HG03139 (cell line): ENCODE measurements around the gene ATP1B3.
"Not testable (repeated sequence)": the region's sequence is repeated elsewhere in the genome, so short reads cannot be mapped to it uniquely, and the experiment has no call there.

Source experiments
- ATAC-seq: cut with Tn5 transposase; IDR thresholded peaks from one replicate; pipeline ENCODE4 v1.9.1; 2021; ENCODE audit not compliant: unreplicated experiment

The ATP1B3 gene

DNA sequence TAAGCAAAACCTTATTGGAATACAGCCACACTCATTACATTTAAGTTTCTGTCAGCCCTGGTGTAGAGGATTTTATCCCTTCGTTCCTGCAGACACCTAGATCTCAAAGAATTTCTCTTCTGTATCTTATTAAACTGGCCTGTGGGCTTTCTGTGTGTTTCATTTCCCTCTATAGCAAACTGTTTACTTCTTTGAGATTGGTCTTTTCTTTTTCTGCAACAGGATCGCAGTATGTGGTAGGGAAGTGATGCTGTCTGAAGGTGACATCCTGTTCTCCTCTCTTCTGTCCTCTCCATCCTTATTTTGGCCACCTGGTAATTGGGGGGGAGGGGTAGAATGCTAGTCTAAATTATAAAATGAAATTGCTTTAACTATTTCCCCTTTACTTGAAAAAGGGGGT lies 25.5 kb downstream of the ATP1B3 start:
- no peak for ATAC-seq

DNA sequence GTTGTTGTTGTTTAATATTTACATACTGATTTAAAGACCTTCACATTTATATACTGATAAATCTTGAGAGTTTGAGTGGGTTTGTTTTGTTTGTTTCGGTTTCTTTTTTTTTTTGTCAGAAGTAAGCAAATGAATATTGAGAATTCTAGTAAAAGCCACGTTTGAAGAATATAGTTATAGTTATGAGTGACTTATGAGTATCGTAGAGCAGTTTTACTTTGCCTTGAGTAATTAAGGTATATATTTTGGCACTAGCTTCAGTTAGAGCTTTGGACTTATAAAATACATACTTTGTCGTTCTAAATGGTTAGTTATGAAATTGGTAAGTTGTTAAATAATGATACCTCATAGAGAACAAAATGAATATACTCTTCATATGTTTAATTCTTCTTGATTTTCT lies 27.8 kb downstream of the ATP1B3 start:
- ATAC-seq = no peak

DNA sequence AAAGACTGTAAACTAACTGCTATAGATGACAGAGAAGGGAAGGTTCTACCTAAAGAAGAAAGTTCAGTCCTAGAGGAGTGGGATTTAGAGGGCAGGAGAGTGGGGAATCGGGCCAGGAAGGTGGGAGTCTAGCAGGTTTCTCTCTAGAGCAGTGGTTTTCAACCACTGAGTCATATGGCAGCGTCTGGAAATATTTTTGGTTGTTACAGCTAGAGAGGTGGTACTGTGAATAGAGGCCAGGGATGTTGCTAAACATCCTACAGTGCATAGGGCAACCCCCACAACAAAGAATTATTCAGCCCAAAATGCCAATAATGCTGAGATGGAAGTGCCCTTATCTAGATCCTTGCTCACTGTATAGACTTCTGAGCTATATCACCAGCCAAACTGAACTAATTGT lies 28.7 kb downstream of the ATP1B3 start:
- ATAC-seq = no peak

DNA sequence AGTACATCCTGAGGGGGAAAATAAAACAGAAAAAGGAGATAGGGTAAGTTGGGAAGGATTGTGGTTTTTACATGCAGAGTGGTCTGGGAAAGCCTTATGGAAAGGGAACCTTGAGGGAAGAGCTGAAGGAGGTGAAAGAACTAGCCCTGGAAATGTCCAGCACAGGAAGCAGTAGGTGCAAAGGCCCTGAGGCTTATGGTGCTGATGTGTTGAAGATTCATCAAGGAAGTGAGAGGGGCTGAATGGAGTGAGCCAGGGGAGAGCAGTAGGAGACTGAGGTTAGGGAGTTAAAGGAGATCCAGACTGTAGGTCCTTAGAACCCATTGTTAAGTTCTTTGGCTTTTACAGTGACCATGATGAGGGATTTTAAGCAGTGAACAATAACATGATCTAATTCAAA lies 33.0 kb downstream of the ATP1B3 start:
- ATAC-seq = no peak

DNA sequence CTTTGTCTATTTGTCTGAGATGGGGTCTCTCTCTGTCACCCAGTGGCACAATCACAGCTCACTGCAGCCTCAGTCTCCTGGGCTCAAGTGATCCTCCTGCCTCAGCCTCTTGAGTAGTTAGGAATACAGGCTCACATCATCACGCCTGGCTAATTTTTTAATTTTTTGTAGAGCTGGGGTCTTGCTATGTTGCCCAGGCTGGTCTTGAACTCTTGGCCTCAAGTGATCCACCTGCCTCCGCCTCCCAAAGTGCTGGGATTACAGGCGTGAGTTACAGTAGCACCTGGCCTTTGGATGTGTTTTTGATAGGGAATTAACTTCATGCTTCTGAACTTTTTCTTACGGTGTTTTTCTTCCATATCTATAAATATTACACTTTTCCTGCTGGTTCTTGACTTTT lies 33.5 kb downstream of the ATP1B3 start:
- not testable (repeated sequence) for ATAC-seq

DNA sequence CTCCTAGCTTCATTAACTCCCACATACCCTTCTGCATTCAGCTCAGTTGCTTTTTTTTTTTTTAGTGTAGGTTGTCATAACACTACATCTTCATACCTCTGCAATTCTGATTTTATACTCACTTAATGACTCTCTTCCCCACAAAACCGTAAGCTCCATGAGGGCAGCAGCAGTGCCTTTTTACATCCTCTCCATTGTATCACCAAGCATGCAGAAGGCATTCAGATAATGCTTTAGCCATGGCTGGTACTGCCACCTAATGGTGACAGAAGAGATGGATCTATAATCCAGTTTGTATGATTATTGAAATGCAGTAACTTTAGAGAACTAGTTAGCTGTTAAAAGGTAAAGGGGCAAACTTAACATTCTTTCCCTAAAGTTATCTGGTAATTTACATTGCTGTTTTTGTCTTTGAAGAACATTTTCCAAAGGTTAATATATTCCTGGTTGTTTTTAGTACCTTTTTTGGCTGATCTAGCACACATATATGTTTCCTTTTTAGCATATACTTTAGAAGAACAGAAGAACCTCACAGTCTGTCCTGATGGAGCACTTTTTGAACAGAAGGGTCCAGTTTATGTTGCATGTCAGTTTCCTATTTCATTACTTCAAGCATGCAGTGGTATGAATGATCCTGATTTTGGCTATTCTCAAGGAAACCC lies 36.8 kb downstream of the ATP1B3 start:
- no peak for ATAC-seq

- ATAC-seq = no peak
Measured at GRCh38 chr3:141914311-141914710, 37.9 kb downstream of the ATP1B3 start.

DNA sequence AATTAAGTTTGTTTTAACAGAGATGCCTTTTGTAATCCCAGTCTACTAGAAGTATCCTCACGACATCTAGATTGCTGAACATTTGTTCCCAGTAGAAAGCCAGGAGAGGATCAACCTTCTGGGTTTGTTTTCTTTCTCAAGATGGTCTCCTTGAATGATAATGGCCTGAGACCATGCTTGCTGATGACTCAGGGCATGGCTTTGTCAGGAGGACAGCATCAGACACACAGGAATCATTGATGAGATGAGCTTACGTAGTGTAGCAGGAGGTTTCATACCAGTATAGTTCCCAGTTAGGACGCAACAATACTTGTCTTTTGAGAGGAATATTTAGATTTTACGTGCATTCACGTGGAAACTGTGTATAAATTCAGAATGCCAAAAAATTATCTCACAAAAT lies 38.6 kb downstream of the ATP1B3 start:
- no peak for ATAC-seq

DNA sequence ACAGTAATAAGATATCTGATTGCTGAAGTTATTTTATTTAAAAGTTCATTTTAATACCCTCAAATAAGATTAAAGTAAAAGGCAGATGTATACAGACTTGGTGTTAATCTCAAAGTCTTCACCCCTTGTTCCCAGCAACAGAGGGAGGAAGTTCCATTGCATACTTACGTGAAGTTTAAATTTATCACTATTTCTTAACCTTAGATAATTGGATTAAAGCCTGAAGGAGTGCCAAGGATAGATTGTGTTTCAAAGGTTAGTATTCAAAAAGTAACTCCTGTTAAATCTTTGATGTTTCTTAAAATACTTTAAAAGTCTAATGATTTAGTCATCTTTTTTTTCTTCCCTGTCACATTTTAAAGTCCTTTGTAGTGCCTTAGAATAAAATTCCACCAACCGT lies 39.3 kb downstream of the ATP1B3 start:
- ATAC-seq = no peak

- ATAC-seq = no peak
Measured at GRCh38 chr3:141920701-141921100, 44.3 kb downstream of the ATP1B3 start.

DNA sequence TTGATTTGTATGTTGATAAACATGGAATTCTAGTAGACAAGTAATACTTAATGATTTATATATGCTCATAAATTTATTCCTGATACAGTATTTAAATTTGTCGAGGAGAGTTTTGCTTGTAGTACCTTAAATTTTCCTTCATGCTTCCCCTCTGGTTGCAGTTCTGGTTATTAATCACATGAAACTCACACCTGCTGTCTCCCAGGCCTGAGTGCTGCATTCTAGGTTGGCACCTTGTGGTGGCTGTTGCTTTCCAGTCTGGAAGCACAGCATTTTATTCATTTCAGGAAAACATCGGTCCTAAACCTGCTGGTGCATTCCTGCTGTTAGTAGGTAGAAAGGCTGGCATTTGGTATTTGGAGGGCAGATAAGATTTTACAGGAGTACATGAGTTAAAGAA lies 44.9 kb downstream of the ATP1B3 start:
- ATAC-seq = no peak

DNA sequence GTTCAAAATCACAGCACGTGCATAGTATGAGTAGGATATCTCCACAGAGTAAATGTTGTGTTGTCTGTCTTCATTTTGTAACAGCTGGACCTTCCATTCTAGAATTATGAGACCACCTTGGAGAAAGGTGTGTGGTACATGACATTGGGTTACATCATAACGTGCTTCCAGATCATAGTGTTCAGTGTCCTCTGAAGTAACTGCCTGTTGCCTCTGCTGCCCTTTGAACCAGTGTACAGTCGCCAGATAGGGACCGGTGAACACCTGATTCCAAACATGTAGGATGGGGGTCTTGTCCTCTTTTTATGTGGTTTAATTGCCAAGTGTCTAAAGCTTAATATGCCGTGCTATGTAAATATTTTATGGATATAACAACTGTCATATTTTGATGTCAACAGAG lies 49.2 kb downstream of the ATP1B3 start:
- not testable (repeated sequence) for ATAC-seq

- ATAC-seq = no peak
Measured at GRCh38 chr3:141926929-141927328, 50.5 kb downstream of the ATP1B3 start.

GRCh38 chr3:141928631-141929270 lies 52.3 kb downstream of the ATP1B3 start:
- no peak for ATAC-seq

- no peak for ATAC-seq
Measured at GRCh38 chr3:141929341-141929995, 53.0 kb downstream of the ATP1B3 start.

DNA sequence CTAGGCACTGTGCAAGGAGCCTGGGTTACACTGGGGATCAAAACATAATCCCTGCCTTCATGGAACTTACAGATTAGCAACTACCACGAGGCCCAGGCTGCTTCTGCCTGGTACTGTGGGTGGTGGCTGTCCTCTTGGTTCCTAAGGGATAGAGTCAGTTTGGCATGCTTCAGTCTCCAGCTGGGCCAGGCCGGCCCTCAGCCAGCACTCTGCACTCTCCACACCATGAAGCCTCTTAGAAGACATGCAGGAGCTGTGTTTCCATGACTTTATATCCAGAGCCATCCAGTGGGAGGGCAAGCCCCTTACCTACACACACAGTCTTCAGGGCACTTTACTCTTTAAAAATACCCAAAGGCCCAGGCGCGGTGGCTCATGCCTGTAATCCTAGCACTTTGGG lies 54.4 kb downstream of the ATP1B3 start:
- no peak for ATAC-seq

DNA sequence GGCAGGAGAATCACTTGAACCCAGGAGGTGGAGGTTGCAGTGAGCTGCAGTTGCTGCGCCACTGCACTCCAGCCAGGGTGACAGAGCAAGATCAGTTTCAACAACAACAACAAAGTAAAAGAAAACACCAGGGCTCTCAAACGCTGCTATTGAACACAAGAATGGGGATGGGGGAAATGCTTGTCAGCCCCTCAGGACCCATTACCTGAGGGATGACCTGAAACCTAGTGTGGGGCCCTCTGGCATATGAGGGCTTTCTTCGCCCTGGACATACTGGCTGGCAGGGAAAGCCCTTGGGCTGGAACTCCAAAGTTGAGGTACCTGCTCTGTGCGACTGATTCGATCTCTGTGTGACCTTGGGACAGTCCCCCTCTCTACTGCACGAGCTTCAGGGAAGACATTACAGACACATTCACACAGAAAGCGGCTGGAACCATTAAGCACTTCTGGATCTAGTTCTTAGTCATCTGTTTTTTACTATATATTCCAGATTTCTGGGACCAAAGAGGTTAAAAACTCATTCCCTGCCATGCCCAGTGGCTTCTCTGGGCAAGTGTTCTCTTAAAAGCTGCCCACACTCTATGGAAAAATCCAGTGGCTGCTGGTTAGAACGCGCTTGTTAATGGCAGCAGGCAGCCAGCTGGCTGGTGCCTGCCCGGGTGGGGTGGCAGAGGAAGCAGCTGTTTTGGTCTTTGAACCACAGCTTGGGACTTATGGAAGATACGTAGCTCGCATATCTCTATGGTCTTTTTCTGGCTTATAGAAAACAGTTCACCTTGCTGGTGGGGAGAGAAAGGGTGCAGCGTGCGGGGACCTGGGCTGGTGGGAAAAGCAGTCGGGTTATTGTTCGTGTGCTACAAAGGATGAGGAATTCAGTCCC lies 57.2 kb downstream of the ATP1B3 start:
- no peak for ATAC-seq

- no peak for ATAC-seq
Measured at GRCh38 chr3:141934354-141934753, 57.9 kb downstream of the ATP1B3 start.

DNA sequence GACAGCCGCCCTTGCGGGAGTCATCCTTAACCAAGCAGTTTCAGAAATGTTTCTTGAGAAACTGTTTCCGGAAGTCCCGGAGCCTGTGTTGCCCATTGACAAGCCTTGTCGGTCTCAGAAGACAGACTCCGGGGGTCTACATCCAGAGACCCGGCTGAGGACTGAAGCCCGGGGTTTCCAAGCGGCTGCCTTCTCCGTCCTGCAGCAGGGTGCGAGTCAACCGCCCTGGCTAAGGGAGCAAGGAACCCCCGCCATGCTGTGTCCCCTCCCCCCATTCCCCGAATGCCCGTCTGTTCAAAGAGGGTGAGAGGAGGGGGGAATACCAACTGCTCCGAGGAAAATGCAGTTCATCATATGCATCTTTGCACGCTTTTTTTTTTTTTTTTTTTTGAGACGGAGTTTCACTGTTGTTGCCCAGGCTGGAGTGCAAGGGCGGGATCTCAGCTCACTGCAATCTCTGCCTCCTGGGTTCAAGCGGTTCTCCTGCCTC lies 61.6 kb downstream of the ATP1B3 start:
- no peak for ATAC-seq

DNA sequence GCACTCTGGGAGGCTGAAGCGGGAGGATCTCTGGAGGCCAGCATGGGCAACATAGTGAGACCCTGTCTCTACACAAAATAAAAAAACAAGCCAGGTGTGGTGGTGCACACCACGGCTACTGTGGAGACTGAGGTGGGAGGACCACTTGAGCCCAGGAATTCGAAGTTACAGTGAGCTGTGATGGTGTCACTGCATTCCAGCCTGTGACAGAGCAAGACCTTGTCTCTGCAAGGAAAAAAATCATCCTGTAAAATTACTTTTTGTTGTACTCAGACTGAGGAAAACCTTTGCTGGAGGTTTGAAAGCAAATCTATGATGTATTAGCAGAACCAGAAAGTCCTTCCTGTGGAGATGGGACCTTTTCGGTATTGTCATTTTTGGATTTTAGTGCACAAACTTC lies 63.3 kb downstream of the ATP1B3 start:
- ATAC-seq = no peak

DNA sequence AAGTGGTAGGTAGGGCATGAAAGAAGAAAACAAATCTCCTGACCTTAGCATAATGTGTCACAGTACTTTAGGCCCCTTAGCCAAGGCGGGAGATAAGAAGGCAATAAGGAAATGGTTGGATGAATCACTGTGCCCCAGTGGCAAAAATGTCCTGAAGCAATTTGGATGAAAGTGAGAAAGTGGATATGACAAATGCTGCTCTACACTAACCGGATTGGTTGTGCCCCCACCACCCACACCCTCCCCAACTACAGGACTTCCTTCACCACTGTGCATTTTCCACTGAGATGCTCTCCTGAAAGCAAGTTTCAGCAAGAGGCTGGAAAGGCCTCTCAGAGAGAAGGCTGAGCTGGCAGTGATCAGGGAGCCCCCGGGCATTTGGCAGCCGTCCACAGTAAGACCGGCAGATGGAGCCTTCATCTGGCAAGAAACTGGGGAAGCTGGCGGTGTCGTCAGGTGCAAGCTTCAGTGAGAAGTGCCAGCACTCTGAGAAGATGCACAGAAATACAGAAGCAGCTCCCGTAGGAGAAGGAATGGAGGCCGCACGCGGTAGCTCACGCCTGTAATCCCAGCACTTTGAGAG lies 63.8 kb downstream of the ATP1B3 start:
- no peak for ATAC-seq
